HG03575 (cell line): ENCODE data around the gene NEB.
"Not testable (repeated sequence)": the region's sequence is repeated elsewhere in the genome, so short reads cannot be mapped to it uniquely, and the experiment has no call there.

Experiments used
- ATAC-seq: cut with Tn5 transposase; IDR thresholded peaks from one replicate; pipeline ENCODE4 v1.9.1; 2021; ENCODE audit not compliant: unreplicated experiment, insufficient number of reproducible peaks, low FRiP score; ENCODE audit errors: extremely low read depth

NEB gene

DNA sequence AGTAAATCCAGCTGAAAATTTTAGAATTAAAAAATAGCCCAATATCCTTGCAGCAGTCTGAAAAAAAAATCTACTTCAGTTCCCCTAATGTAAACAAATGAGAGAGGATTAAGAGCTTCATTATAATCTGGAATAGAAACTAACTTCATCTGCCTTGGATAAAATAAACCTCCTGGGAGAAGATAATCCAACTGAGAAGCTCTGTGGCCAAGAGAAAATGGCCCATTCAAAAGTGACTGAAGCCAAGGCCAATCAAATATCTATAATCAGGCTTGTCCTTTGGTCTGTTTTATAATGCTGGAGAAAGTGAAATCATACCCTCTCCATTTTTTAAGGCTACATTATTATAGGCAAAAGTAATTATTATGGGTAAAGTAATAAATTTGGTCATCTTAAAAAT lies 110.0 kb downstream of the NEB start:
- ATAC-seq, result no peak

DNA sequence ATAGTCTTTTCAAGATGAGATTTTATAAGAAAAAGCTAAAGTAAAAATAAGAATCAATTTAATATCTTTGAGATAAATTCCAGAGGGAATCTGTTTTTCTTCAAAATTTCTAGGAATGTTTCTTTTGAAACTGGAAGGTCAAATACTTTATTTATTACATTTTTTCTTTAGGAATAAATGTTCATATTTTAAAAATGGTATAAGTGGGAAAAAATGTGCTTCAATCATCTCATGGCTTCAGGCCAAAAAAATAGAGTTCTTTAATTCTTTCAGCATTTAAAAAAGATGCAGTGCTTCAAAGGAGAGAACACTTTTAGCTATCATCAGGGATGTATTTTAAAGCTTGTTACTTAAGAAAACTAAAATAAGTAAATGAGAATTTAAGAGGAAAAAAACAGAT lies 110.6 kb downstream of the NEB start:
- ATAC-seq, result no peak

DNA sequence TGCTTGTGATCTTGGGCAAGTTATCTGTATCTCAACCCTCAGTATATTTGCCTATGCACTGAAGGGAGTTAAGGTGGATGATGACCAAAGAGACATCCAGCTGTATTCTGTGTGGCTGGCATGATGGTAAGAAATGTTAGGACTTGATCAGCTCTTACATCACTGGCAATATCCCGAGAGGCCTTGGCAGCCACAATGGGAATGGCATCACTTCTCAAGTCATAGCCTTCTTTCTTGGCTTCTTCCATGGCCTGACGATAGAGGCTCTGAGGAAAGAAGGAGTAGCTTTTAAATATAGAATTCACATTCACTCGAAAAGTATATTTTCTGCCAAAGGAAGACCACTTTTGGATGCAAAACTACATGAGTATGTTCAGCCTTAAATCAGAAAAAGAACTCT lies 113.5 kb downstream of the NEB start:
- ATAC-seq, result no peak

DNA sequence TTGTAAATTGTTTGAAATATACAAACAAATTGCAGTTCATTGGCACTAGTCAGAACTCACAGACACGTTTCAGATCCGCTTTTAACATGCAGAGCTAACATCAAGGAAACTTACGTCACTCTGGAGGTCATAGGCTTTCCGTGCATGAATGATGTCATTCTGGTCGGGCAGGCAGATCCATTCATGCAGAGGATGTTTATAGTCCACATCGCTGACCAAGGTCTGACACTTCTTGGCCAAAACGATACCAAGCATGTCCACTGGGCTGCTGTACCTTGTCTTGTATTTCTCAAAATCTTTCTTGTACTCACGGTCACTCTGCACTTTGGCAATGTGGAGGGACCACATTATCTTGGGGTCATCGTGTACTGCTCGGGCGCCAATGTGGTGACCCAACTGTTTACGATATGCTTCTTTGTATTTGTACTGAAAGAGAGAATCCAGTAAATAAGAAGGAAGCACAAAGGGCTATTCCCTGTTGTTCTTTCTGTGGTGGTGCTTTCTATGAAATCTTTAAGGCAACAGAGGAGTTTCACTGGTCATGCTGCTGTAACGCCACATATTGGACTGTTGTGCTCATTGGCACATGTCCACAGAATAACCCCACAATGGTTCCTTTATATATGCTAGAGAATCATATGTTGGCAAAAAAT lies 114.8 kb downstream of the NEB start:
- ATAC-seq, result no peak

DNA sequence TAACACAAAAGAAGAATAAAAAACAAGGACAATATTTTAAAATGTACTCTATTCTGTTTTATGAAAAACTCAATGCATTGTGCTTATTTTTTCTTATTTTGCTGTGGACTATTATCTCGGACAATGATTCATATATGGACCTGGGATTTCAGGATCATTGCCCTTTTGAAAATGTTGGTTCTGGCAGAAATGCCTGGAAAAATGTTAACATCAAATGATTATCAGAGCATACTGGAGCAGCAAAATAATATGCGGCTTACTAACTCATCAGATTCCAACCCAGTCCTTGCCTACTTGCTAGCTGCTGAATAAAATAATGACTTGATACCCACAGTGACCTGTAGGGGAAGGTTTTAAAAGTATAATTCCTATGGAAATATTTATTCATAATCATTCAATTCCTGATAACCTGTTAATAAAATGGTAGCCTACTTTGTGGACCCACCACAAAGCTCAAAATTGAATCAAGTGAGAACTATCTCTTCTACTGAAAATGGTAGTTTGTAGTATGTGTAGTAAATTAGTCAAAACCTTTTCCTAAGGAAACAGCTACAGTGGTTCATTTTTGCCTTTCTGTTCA lies 117.4 kb downstream of the NEB start:
- ATAC-seq, result no peak

DNA sequence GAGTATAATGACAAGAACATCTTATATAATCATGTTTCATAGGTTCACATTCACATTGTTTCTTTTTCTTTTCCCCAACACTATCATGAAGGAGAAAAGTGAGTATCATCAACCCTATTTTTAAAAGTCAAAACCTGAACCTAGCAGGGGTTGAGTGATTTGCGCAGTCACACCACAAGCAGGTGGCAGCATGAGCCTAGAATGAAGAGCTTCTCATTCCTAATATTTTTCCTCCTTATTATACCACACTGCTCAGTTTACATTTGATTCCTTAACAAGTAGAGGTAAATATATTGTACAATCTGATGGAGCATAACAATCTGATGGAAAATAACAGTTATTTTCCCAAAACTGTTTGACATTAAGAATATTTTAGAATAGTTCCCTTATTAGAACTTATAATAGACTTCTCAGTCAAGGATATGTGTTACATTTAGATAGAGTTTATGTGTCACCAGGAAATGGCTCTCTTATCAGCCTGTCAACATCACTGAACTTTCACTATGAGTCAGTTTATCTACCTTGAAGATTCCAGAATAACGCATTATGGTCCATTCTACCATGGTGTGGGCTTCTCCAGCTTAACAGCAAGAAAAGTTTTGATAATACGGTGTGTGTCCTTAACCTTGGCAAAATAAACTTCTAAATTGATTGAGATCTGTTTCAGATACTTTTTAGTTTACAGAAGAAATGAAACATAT lies 119.5 kb downstream of the NEB start:
- no peak for ATAC-seq

DNA sequence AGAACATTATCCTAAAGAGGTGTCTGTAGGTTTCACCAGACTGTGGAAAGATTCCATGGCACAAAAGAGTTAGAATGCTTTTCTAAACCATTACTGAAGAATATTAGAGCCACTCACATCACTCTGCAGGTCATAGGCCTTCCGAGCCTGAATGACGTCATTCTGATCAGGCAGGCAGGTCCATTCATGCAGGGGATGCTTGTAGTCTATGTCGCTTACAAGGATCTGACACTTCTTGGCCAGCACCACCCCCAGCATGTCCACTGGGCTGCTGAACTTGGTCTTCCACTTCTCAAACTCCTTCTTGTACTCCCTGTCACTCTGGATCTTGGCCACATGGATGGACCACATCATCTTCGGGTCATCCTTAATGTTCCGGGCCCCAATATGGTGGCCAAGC lies 120.1 kb downstream of the NEB start:
- no peak for ATAC-seq

DNA sequence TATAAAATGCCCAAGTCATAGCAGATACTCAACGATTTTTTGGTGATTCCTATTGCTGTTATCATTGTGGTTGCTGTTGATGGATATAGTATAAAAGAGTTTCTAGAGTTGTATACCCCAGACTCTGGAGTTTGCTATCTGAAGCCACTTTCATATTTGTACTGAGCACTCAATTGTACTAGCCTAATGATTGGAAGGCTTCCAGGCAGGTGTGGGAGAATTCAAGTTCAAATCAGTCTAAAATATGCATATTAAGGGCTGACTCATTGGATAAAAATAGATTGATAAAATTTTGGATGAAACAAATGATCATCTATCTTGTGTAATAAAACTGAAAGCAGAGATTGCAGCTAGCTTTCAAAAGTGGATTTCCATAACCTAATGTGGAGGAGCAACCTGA lies 122.9 kb downstream of the NEB start:
- no peak for ATAC-seq

DNA sequence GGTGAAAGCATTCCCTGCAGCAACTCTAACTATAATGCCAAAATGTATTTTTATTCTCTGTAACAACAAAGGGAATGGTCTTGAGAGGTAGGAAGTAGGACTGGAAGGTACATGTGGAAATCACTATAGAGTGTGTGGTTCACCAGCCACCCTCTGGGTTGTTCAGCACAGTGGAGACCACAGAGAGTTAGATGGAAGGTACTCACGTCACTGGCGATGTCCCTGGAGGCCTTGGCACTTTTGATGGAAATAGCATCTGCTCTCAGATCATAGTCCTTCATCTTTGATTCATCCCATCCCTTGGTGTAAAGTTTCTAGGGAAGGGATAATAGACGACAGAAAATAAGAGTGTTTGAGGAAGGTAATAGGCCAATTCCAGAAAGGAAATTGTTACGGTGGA lies 124.0 kb downstream of the NEB start:
- ATAC-seq, result no peak

DNA sequence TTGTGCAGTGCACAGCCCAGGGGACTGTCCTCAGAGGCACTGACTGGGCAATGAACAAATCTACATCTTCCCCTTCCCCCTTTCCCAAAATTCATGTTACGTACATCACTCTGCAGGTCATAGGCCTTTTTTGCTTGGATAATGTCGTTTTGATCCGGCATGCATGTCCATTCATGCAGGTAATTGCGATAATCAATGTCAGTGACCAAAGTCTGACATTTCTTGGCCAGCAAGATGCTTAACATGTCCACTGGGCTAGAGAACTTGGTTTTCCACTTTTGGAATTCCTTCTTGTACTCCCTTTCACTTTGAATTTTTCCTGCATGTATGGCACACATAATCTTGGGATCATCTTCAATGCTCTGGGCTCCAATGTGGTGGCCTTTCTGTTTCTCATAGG lies 124.6 kb downstream of the NEB start:
- ATAC-seq, result no peak

DNA sequence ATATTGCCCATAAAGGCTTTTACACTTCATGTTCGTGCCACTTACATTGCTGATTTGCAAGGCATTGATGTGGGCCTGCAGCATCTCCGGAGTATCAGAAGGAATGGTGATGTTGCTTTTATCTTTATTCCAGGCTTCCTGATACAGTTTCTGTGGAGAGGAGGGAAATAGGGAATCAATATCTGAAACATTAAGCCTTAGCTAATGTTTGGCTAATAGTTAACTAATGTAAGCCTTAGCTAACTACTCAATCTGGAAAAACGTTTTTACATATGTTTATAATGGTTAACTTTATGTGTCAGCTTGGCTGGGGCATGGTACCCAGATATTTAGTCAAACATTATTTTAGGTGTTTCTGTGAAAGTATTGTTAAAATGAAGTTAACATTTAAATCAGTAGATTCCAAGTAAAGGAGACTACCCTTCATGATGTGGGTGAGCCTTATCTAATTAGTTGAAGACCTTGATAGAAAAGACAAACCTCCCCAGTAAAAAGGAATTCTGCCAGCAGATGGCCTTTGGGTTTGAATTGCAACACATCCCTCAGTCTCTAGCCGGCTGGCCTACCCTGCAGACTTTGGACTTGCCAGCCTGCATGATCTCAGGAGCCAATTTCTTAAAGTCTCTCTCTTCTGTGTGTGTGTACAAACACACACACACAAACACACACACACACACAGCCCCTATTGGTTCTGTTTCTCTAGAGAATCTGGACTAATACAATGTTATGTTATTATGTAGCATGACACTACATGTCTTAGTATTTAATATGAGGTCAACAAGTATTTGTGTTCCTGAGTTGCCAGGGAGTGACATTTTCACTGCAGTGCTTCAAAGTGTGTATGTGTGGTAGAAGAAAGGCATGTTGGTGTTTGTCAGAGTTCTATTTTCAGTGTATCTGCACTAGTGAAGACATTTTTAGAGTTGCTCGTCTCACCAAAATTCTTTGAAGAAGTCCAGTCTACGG lies 126.5 kb downstream of the NEB start:
- ATAC-seq, result not testable (repeated sequence)

DNA sequence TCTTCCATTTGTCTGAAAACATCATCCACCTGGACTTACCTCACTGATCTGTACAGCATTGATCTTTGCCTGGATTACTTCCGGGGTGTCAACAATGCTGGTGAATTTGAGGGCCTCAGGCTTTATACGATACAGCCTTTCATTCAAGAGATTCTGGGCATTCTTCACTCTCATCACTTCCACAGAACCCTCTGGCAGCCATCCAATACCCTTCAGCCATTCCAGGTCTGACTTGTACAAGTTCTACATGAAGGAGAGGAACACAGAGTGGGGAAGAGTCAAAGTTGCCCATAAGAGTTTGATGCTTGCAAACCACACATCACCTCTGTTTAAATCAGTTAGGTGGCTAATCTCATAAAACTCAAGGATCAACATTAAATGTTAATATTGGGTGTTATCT lies 130.7 kb downstream of the NEB start:
- not testable (repeated sequence) for ATAC-seq

DNA sequence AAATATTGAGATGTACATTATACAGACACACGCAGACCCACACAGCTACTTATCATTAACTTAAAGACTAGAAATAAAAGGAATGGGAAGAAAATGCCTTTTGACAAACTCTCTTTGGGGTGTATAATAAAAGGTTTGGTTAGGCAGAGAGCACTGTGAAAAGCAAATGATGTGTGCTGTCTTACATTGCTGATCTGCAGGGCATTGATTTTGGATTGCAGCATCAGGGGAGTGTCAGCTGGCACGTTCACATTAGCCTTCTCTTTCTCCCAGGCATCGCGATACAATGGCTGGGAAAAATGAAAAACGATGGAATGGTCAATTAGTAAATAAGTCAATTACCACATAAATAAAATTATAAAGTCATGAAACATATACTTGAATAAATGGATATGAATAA lies 131.9 kb downstream of the NEB start:
- ATAC-seq, result not testable (repeated sequence)

DNA sequence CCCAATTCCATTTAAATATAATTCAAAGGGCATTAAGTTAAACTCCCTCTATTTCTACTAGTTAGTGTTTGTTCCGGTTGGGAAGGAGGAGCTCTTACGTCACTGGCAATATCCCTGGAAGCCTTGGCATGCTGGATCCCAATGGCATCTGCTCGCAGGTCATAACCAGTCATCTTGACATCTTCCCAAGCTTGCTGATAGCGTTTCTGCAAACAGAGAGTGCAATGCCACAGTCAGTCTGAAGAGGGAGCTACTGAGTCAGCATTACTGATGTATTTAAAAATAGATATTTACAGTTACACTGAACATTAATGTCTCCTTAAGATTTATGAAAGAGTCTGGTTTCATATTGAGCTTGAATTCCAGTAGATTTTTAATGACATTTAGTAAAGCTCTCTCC lies 132.5 kb downstream of the NEB start:
- ATAC-seq, result not testable (repeated sequence)

DNA sequence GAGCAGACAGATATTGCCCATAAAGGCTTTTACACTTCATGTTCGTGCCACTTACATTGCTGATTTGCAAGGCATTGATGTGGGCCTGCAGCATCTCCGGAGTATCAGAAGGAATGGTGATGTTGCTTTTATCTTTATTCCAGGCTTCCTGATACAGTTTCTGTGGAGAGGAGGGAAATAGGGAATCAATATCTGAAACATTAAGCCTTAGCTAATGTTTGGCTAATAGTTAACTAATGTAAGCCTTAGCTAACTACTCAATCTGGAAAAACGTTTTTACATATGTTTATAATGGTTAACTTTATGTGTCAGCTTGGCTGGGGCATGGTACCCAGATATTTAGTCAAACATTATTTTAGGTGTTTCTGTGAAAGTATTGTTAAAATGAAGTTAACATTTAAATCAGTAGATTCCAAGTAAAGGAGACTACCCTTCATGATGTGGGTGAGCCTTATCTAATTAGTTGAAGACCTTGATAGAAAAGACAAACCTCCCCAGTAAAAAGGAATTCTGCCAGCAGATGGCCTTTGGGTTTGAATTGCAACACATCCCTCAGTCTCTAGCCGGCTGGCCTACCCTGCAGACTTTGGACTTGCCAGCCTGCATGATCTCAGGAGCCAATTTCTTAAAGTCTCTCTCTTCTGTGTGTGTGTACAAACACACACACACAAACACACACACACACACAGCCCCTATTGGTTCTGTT lies 137.2 kb downstream of the NEB start:
- ATAC-seq, result not testable (repeated sequence)

DNA sequence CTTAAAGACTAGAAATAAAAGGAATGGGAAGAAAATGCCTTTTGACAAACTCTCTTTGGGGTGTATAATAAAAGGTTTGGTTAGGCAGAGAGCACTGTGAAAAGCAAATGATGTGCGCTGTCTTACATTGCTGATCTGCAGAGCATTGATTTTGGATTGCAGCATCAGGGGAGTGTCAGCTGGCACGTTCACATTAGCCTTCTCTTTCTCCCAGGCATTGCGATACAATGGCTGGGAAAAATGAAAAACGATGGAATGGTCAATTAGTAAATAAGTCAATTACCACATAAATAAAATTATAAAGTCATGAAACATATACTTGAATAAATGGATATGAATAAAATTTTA lies 142.4 kb downstream of the NEB start:
- not testable (repeated sequence) for ATAC-seq

DNA sequence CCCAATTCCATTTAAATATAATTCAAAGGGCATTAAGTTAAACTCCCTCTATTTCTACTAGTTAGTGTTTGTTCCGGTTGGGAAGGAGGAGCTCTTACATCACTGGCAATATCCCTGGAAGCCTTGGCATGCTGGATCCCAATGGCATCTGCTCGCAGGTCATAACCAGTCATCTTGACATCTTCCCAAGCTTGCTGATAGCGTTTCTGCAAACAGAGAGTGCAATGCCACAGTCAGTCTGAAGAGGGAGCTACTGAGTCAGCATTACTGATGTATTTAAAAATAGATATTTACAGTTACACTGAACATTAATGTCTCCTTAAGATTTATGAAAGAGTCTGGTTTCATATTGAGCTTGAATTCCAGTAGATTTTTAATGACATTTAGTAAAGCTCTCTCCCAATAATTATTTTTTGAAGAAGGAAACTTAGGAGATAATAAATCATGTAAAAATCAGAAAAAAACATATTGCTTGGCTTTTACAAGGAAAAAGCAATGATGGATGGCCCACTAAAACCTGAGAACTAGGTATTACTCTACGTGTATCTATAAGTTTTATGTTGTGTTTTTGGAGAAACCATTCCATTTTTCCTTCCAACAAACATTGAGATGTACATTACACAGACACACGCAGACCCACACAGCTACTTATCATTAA lies 142.9 kb downstream of the NEB start:
- not testable (repeated sequence) for ATAC-seq

DNA sequence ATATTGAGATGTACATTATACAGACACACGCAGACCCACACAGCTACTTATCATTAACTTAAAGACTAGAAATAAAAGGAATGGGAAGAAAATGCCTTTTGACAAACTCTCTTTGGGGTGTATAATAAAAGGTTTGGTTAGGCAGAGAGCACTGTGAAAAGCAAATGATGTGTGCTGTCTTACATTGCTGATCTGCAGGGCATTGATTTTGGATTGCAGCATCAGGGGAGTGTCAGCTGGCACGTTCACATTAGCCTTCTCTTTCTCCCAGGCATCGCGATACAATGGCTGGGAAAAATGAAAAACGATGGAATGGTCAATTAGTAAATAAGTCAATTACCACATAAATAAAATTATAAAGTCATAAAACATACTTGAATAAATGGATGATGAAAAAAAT lies 153.0 kb downstream of the NEB start:
- not testable (repeated sequence) for ATAC-seq
